Stimulated activated CD8-positive, alpha-beta memory T cell treated with anti-CD3 and anti-CD28 coated beads, Interleukin-12 subunit alpha, Interleukin-12 subunit beta, amount 100 ng/mL, for 4 hours (primary cell): Measurements from ENCODE around the gene KRT13.

Experiments
- DNase-seq: peaks from one replicate; pipeline ENCODE4 v3.0.0-alpha.2; 2020; ENCODE audit warnings: low read depth

The KRT13 gene

GRCh38 chr17:41519501-41520224 lies 14.3 kb upstream of the KRT13 start:
- DNase-seq, result no peak

GRCh38 chr17:41518789-41519449 lies 13.5 kb upstream of the KRT13 start, which contains the start of gene KRT15:
Gene KRT15 (minus strand): TSS chr17:41518890. CDS start chr17:41518827, 63 bp downstream.
- no peak for DNase-seq

GRCh38 chr17:41518031-41518430 lies 12.6 kb upstream of the KRT13 start:
- DNase-seq, result no peak

GRCh38 chr17:41516830-41517283 lies 11.4 kb upstream of the KRT13 start:
- no peak for DNase-seq

- no peak for DNase-seq
Measured at GRCh38 chr17:41516147-41516829, 10.9 kb upstream of the KRT13 start.

DNA sequence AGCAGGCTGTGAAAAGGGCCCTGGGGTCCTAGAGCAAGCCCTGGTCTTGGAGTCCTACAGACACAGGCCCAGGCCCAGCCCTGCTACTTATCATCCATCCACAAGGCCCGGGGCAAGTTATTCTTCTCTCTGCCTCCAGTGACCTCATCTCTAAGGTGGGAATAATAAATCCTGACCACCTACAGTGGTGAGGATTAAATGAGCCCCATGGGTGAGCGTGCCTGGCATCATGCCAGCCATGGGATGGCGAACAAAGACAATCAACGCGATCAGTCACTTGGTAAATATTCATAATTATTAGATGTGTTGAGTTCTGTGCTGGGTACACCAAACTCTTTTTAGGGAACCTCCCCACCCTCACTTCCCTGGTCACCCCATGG lies 7.7 kb upstream of the KRT13 start:
- no peak for DNase-seq

- DNase-seq, result no peak
Measured at GRCh38 chr17:41512546-41513167, 7.2 kb upstream of the KRT13 start.

- no peak for DNase-seq
Measured at GRCh38 chr17:41511716-41512115, 6.3 kb upstream of the KRT13 start.

GRCh38 chr17:41511116-41511515 lies 5.7 kb upstream of the KRT13 start:
- no peak for DNase-seq

- no peak for DNase-seq
Measured at GRCh38 chr17:41510251-41511065, 5.0 kb upstream of the KRT13 start.

- no peak for DNase-seq
Measured at GRCh38 chr17:41507315-41507880, 2.0 kb upstream of the KRT13 start.

GRCh38 chr17:41505809-41506767 lies 676 bp upstream of the KRT13 start:
- no peak for DNase-seq

DNA sequence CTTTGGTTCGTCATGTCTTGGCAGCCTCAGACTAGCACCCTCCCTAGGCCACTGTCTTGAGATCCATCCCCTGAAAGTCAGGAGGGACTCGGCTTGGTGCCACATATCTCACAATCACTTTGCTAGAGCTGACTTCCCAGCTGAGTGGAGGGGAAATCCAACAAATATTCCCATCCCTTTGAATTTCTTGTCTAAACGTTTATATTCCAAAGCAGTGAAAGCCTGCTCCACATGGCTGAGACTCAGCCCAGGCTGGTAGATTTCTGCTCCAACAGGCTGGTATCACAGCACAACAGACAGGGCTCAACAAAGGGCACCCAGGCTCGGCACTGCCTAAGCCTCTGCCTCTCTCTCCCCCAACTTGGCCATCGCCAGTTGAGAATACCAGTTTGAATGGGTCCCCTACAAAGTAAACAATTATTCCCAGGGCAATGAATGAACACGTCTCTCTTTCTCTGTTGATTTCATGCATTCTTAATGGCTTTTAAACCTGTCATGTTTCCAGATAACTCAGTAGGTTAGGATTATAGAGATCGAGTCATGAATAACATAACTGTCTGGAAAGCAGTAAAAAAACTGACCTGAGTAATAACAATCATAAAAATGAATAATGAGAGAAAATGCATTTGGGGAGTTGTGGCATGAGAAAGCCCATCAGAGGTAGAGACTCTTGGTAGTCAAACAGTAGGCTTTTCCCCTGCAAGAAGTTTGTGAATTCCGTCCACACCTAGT lies 1.0 kb downstream of the KRT13 start:
- DNase-seq, result no peak

GRCh38 chr17:41503202-41503601 lies 2.2 kb downstream of the KRT13 start:
- DNase-seq, result no peak

DNA sequence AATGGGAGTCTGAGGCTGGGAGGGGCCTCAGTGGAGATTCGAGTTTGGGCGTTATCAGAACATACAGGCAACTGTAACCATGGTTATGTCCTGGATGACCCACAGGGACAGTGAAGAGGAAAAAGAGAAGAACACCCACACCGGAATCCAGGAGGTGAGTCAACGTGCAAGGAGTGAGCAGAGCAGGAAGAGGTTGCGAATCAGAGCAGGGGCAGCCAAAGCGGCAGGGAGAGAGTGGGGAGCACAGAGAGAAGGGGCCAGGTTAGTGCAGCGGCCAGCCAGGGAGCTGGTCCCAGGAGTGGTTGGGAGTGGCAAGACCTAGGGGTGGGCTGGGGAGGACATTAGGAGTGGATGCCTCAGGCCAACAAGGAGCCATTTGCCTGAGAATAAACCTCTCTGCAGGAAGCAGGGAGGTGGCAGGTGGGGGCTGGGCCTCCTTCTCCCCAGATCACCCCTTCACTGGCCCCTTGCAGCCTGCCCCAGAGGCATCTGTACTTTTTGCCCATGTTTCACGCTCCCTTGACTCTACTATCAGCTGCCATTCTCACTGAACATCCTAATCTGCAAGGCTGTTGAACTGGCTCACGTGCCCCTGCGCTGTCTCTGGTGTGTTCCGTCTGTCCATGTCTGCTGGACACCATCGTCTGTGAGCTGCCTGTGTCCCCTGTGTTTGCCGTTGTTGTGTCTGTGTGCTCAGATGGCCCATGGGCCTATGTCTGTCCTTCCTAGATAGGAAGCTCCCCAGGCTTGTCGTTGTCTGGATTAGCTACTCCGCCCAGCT lies 5.1 kb downstream of the KRT13 start:
- no peak for DNase-seq

DNA sequence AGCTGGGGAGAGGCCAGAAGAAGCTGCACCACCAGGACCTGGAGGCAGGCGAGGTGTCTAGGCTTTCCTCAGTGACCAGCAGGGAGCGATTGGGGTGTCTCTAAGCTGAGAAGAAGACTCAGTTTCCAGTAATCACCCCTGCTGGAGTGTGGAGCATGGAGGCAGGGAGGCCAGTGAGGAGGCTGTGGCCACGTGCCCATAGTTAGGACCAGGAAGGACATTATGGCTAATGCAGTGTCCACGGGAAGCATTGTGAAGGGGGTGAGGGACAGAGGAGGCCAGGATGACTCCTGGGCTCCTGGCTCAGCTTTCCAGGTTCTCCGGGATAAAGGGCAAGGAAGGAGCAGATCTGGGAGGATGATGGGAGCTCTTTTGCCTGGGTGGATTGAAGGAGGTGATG lies 5.7 kb downstream of the KRT13 start:
- DNase-seq, result no peak

DNA sequence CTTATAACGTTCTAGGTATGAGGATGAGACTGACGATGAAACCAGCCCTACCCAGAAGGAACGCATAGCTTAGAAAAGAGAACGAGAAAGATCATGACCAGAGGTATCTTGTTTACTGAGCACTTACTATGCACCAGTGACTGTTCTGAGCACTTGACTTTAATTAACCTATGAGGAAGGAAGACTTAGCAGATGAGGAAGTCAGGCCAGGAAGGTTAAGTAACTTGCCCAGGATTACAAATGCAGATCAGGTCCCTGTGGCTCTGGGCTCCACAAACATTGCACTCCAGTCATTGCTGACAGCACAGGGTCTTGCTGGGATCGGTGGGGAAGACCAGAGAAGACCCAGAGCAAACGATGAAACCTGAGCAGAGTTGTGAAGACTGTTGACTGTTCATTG lies 7.1 kb downstream of the KRT13 start:
- no peak for DNase-seq

GRCh38 chr17:41496803-41497484 lies 8.5 kb downstream of the KRT13 start:
- DNase-seq, result no peak
